AG04450 (cell line): Measurements from ENCODE around the gene KPNA6. TPM values are rescaled to one million over a fixed set of nuclear protein-coding genes. Genes with fewer than 3 reads are reported as not detected.

Experiments used
- CTCF ChIA-PET: fragments of 300-600, 350-600 bp; formaldehyde crosslinking; extraction: SDS; loops from one replicate; lab custom pipeline; 2022; ENCODE audit warnings: antibody characterized with exemption, inconsistent platforms; lab: Charles Lee
- POLR2A ChIA-PET: fragments of 350-600 bp; formaldehyde crosslinking; extraction: SDS; loops from one replicate; lab custom pipeline; 2021; ENCODE audit warnings: antibody characterized with exemption, inconsistent platforms; lab: Yijun Ruan, JAX
- DNase-seq: peaks from one replicate; pipeline ENCODE4 v3.0.0-alpha.2; 2011; ENCODE audit warnings: low read depth, low spot score
- H3K27ac ChIP-seq: one replicate; pipeline ENCODE4 v1.5.1; 2012; ENCODE audit warnings: low read depth, low read length, control low read depth
- H3K27me3 ChIP-seq: one replicate; pipeline ENCODE4 v1.6.0; 2012; ENCODE audit warnings: low read length; ENCODE audit not compliant: control insufficient read depth, insufficient read depth
- H3K4me3 ChIP-seq: 2 replicates; pipeline ENCODE4 v1.5.1; 2011; ENCODE audit warnings: mild to moderate bottlenecking, low read depth, low read length, control low read depth
- H3K9me3 ChIP-seq: 2 replicates; pipeline ENCODE4 v1.5.1; 2012; ENCODE audit warnings: low read length; ENCODE audit not compliant: control insufficient read depth, insufficient read depth
- CTCF ChIP-seq: IDR thresholded peaks from 2 replicates; pipeline ENCODE4 v1.5.1; 2011; ENCODE audit warnings: low read depth, low read length, control low read depth, inconsistent platforms
- polyA plus RNA-seq: library from polyadenylated mRNA; depleted of rRNA; stranded (reverse); fragments of >200 nt; gene quantifications from 2 replicates; pipeline ENCODE4 v1.2.3, GENCODE V29; 2011; rRNA removed
- small RNA-seq: library from RNA; depleted of rRNA; stranded (forward); fragments of <200 nt; gene quantifications from one replicate; pipeline ENCODE3, GENCODE V24; 2012; ENCODE audit warnings: low read depth; ENCODE audit not compliant: insufficient read length

KPNA6 gene
- polyA plus RNA-seq, 1 experiment: 45.9 TPM

DNA sequence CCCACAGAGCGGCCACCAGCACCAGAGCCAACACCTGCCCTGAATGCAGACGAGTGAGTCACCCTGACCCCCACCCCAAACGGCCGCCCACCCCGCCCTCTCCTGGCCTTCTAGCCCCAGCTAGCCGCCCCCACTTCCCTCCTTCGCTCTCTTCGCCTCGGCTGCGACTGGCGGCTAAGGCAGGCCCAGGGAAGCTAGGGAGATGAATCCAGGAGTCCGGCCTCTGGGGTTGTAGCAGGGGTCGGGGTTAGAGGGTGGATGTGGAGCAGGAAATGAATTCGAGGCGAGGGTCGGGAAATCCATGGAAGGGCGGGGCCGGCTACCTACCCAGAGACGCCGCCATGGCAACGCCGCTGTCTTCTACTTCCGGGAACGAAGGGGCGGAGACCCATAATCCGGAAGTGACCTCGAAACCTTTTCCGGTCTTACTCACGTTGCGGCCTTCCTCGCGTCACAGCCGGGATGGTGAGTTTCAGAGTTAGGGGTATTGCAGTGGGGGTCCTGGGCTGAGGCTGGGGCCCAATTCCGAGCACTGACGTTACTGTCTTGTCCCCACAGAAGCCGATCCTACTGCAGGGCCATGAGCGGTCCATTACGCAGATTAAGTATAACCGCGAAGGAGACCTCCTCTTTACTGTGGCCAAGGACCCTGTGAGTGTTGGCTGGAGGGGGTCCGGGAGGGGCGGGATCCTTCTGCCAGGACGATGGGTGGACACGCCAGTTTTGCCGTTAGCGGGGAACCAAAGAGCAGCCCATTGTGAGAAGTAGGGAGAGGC lies 114.3 kb downstream of the KPNA6 start, which contains the start of the genes EIF3I and TMEM234:
EIF3I (plus strand) TSS at position 428 of the 776 bp plus-strand sequence; CDS start at position 463, 35 bp downstream.
TMEM234 (minus strand) TSS at position 374 of the 776 bp plus-strand sequence; CDS start at position 343, 31 bp downstream.
- TF ChIP-seq CTCF: no peak
- Histone ChIP-seq H3K4me3 (peak within 1 kb of the TSS; percentile 74), H3K9me3 (no peaks in the 10 kb centered on the region), H3K27me3 (no peaks in the 10 kb centered on the region), H3K27ac (peak within 1 kb of the TSS; percentile 73)
- peak; percentile 64 for DNase-seq
- ChIA-PET POLR2A (no interaction called here), CTCF (interaction anchor here (0.5 kb wide), 1 partner anchor 329 kb away, joined by 5 read pairs; no protein-coding TSS in a partner anchor)

DNA sequence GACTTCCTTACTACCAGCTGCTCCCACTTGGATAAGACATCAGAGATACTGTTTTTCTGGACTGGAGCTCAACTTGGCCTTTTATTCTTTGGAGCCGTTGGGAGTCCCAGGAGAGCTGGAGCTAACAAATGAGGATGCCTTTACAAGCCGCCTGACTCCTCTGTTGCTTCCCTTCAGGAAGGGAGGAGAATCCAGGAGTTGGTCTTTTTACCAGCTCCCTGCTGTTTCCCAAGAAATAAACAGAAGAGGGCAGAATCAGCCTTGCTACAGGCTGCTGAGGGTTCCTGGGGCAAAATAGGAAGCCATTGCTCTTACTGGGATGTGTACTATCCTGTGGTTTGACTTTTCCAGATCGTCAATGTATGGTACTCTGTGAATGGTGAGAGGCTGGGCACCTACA lies 115.8 kb downstream of the KPNA6 start:
- POLR2A ChIA-PET: no interaction called here
- Histone ChIP-seq H3K27me3 (no peaks in the 10 kb centered on the region), H3K4me3 (no peak overlapping the region), H3K27ac (peak overlapping the region; percentile 11), H3K9me3 (no peaks in the 10 kb centered on the region)
- 0 out of 2 replicates have a peak, but pooled peaks have one; percentile 9 for TF ChIP-seq CTCF
- CTCF ChIA-PET: interaction anchor here (0.6 kb wide), 1 partner anchor 139 kb away, joined by 9 read pairs; the partner anchor contains the start of gene TSSK3
- no peak for DNase-seq

DNA sequence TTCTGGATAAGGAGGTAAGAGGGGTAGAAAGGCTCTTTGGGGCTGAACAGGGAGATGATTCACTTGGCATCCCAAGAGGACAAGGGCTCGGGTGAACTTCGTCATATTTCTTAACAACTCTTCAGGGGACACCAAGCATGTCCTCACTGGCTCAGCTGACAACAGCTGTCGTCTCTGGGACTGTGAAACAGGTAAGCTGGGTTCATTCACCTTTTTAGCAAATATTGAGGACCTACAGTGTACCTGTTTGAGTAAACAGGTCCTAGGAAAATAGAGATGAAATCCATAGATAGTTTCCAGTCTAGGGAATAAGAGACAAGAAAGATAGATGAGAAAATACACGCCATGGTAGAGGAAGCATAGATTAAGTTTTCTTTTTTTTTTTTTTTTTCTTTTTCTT lies 116.4 kb downstream of the KPNA6 start:
- Histone ChIP-seq H3K4me3 (no peak overlapping the region), H3K9me3 (no peaks in the 10 kb centered on the region), H3K27ac (no peak overlapping the region), H3K27me3 (no peaks in the 10 kb centered on the region)
- TF ChIP-seq CTCF: no peak
- CTCF ChIA-PET: no interaction called here
- POLR2A ChIA-PET: no interaction called here
- DNase-seq: no peak

Small RNA genes within 50 kb of the gene (small RNA-seq; reads per million reads assigned to genes)
- gene MIR5585: not detected
- gene RF00017: not detected

Other genes starting within 250 kb of the KPNA6 start
- 536 and 658 TPM in 2 replicates for gene PTP4A2, start 169.7 kb upstream of the KPNA6 start, polyA plus RNA-seq
- gene KHDRBS1, start 94.2 kb upstream of the KPNA6 start, polyA plus RNA-seq: 76.2 and 76.6 TPM in 2 replicates
- 16.2 and 21.0 TPM in 2 replicates for gene TMEM39B, start 35.1 kb upstream of the KPNA6 start, polyA plus RNA-seq
- gene TXLNA, start 71.6 kb downstream of the KPNA6 start, polyA plus RNA-seq: 49.3 and 52.8 TPM in 2 replicates
- gene CCDC28B, start 92.5 kb downstream of the KPNA6 start, polyA plus RNA-seq: 17.6 and 20.8 TPM in 2 replicates
- 1.2 and 1.3 TPM in 2 replicates for gene IQCC, start 97.6 kb downstream of the KPNA6 start, polyA plus RNA-seq
- gene DCDC2B, start 101.0 kb downstream of the KPNA6 start, polyA plus RNA-seq: not detected in 2 replicates
- gene TMEM234, start 114.3 kb downstream of the KPNA6 start, polyA plus RNA-seq: 17.3 and 18.6 TPM in 2 replicates
- gene EIF3I, start 114.4 kb downstream of the KPNA6 start, polyA plus RNA-seq: 357 and 399 TPM in 2 replicates
- 0.40 and 0.43 TPM in 2 replicates for gene FAM167B, start 139.2 kb downstream of the KPNA6 start, polyA plus RNA-seq
- gene LCK, start 143.2 kb downstream of the KPNA6 start, polyA plus RNA-seq: not detected in 2 replicates
- gene HDAC1, start 184.0 kb downstream of the KPNA6 start, polyA plus RNA-seq: 157 and 172 TPM in 2 replicates
- gene MARCKSL1, start 228.2 kb downstream of the KPNA6 start, polyA plus RNA-seq: 196 and 200 TPM in 2 replicates